K562 (cell line): ENCODE data around the gene NPDC1. TPM values are rescaled to one million over a fixed set of nuclear protein-coding genes. Genes with fewer than 3 reads are reported as not detected.

Experiments used
- BHLHE40 ChIP-seq: IDR thresholded peaks from 2 replicates; pipeline ENCODE4 v1.6.1; 2011; ENCODE audit warnings: low read length, improper control_type of control experiment
- CEBPB ChIP-seq: fragments of 450-650 bp; IDR thresholded peaks from 2 replicates; pipeline ENCODE4 v1.6.1; 2016; ENCODE audit warnings: missing genetic modification characterization, missing compliant biosample characterization
- HDGF ChIP-seq: fragments of 450-650 bp; IDR thresholded peaks from 2 replicates; pipeline ENCODE4 v1.6.1; 2016
- HMGN3 ChIP-seq: IDR thresholded peaks from 2 replicates; pipeline ENCODE4 v1.6.1; 2011; ENCODE audit warnings: borderline replicate concordance, low read depth, mild to moderate bottlenecking, mixed read lengths, low read length; ENCODE audit not compliant: insufficient read length; ENCODE audit errors: extremely low read depth
- KLF1 ChIP-seq: fragments of 450-650 bp; IDR thresholded peaks from 2 replicates; pipeline ENCODE4 v1.6.1; 2016; ENCODE audit warnings: missing genetic modification characterization, missing compliant biosample characterization
- NCOR1 ChIP-seq: fragments of 450-650 bp; IDR thresholded peaks from 2 replicates; pipeline ENCODE4 v1.6.1; 2016; ENCODE audit warnings: mild to moderate bottlenecking, moderate library complexity
- POLR2A ChIP-seq: fragments of 450-650 bp; conservative IDR thresholded peaks from 2 replicates; pipeline ENCODE4 v1.6.1; 2016
- REST ChIP-seq, 2 experiments: fragments of 450-650 bp; formaldehyde crosslinking in 1 of 2; IDR thresholded peaks; 2 replicates each; pipeline versions ENCODE4 v1.4.0 to v1.6.1; 2014 to 2020; ENCODE audit warnings: mild to moderate bottlenecking in 2 of 2, borderline replicate concordance in 1 of 2, low read depth in 1 of 2
- SREBF1 ChIP-seq: fragments of 150-350 bp; IDR thresholded peaks from 2 replicates; pipeline ENCODE4 v1.6.1; 2014; ENCODE audit warnings: antibody characterized with exemption, low read depth, low read length, borderline replicate concordance
- TAL1 ChIP-seq: fragments of 450-650 bp; IDR thresholded peaks from 2 replicates; pipeline ENCODE4 v1.6.1; 2016; ENCODE audit warnings: mild to moderate bottlenecking
- TOE1 ChIP-seq, 2 experiments: fragments of 450-650 bp in 1 of 2; sonication (generic) in 1 of 2; formaldehyde crosslinking in 1 of 2; IDR thresholded peaks; 2 replicates each; pipeline versions ENCODE4 v1.7.1 to v1.8.0; 2016 to 2022; ENCODE audit warnings: borderline replicate concordance in 2 of 2, mild to moderate bottlenecking in 2 of 2, antibody characterized with exemption in 1 of 2, inconsistent platforms in 1 of 2, low read depth in 1 of 2, missing genetic modification reagents in 1 of 2, moderate library complexity in 1 of 2
- XRCC5 ChIP-seq: fragments of 200-400 bp; formaldehyde crosslinking; IDR thresholded peaks from 2 replicates; pipeline ENCODE4 v1.6.1; 2017; ENCODE audit warnings: low read depth, mild to moderate bottlenecking, low read length
- ZBTB7A ChIP-seq: IDR thresholded peaks from 2 replicates; pipeline ENCODE4 v1.6.1; 2011; ENCODE audit warnings: low read depth, mild to moderate bottlenecking, low read length, moderate library complexity, borderline replicate concordance; ENCODE audit not compliant: control insufficient read depth
- ZMIZ1 ChIP-seq, 2 experiments: fragments of 150-350 bp in 1 of 2; IDR thresholded peaks; 2 replicates each; pipeline ENCODE4 v1.6.1; 2012 to 2016; ENCODE audit warnings: low read depth in 2 of 2, low read length in 2 of 2, mild to moderate bottlenecking in 1 of 2, moderate library complexity in 1 of 2
- polyA plus RNA-seq, 8 experiments: library from polyadenylated mRNA; depleted of rRNA in 4 of 8; stranded (reverse) in 5 of 8; unstranded in 3 of 8; fragments of >200 nt; fragmentation: Nextera tagmentation in 2 of 8; fragmentation: Illumina TruSeq in 1 of 8; extraction: Ambion mirVana in 2 of 8; extraction: Trizol in 1 of 8; gene quantifications; 2 replicates each; pipeline versions ENCODE4 v1.2.1 to v1.2.3, GENCODE V29; 2011 to 2014; ENCODE audit warnings: inconsistent platforms in 1 of 8, missing spikeins in 1 of 8
- total RNA-seq, 7 experiments: library from RNA; depleted of rRNA in 6 of 7; stranded (reverse); fragments of >200 nt in 6 of 7; fragmentation: Illumina TruSeq in 2 of 7; extraction: Trizol in 2 of 7; gene quantifications; 2 replicates each; pipeline versions ENCODE4 v1.2.1 to v1.2.3, GENCODE V29; 2011 to 2021; ENCODE audit warnings: low replicate concordance in 1 of 7

Gene NPDC1
- total and polyA plus RNA-seq, 9 of the 15 experiments (the other 6 are each of a cell fraction or from before 2014, with no cell fraction given) = 0.06 to 2.1 (median 0.53) TPM; not detected in 3

- peak; percentile 91 for TF ChIP-seq REST (IDR thresholded peaks at IDR 0.05; ENCODE audit: borderline replicate concordance)
- TF ChIP-seq REST (CRISPR knock-in tag; IDR thresholded peaks at IDR 0.05; ENCODE audit: low read depth) = no peak
- no peak for TF ChIP-seq POLR2A
- TF ChIP-seq TOE1 (IDR thresholded peaks at IDR 0.05; ENCODE audit: borderline replicate concordance) = no peak
- no peak for TF ChIP-seq TOE1 (CRISPR knock-in tag; IDR thresholded peaks at IDR 0.05; ENCODE audit: borderline replicate concordance, low read depth)
- no peak for TF ChIP-seq KLF1
- TF ChIP-seq SREBF1 = 0 out of 2 replicates have a peak, but pooled peaks have one; percentile 34
- TF ChIP-seq NCOR1 = no peak
- peak; percentile 60 for TF ChIP-seq ZBTB7A
- peak; percentile 82; the same call in 1 of the 2 replicates for TF ChIP-seq XRCC5
- TF ChIP-seq HDGF = peak; percentile 48; the same call in 1 of the 2 replicates
- peak in 1 of 2 experiments; percentile 58; a peak in 1 of 4 replicates for TF ChIP-seq ZMIZ1 (IDR thresholded peaks at IDR 0.05; ENCODE audit: low read depth in 2 of 2, low read length in 2 of 2)
- peak; percentile 1 for TF ChIP-seq HMGN3
- 0 out of 2 replicates have a peak, but pooled peaks have one; percentile 22 for TF ChIP-seq CEBPB (tag)
- 0 out of 2 replicates have a peak, but pooled peaks have one; percentile 28 for TF ChIP-seq BHLHE40
- TF ChIP-seq TAL1 = no peak
Measured at GRCh38 chr9:137034709-137035506, 11.1 kb downstream of the NPDC1 start (continued).
